NCI-H460 (cell line): ENCODE measurements around the gene OASL. TPM values are rescaled to one million over a fixed set of nuclear protein-coding genes. Genes with fewer than 3 reads are reported as not detected.
"Not testable (repeated sequence)": the region's sequence is repeated elsewhere in the genome, so short reads cannot be mapped to it uniquely, and the experiment has no call there.

Source experiments
- DNase-seq: peaks from one replicate; pipeline ENCODE4 v3.0.0-alpha.2; 2016; ENCODE audit warnings: low read depth; ENCODE audit errors: extremely low read depth
- polyA plus RNA-seq: library from polyadenylated mRNA; depleted of rRNA; stranded (reverse); fragments of >200 nt; gene quantifications from 2 replicates; pipeline ENCODE4 v1.2.3, GENCODE V29; 2014; cell fraction: nucleus; rRNA removed
- total RNA-seq: library from RNA; depleted of rRNA; stranded (reverse); fragments of >200 nt; shearing (Covaris generic); gene quantifications from 2 replicates; pipeline ENCODE4 v1.2.3, GENCODE V29; 2014; rRNA removed

OASL gene
- total RNA-seq: 0.17 TPM in 1 of 2 replicates, not detected in the other
- not detected in 2 replicates for polyA plus RNA-seq

- no peak for DNase-seq
These were observed at the start of gene OASL for GRCh38 chr12:121038861-121039668. TSS of gene OASL (minus strand) at chr12:121039246. CDS start at chr12:121038971, 275 bp downstream.

- no peak for DNase-seq
These were observed 49.1 kb upstream of the OASL start for GRCh38 chr12:121088195-121088585.

- no peak for DNase-seq
These were observed 48.6 kb upstream of the OASL start for GRCh38 chr12:121087467-121088194.

GRCh38 chr12:121086781-121087295 is 47.8 kb upstream of the OASL start:
- no peak for DNase-seq

GRCh38 chr12:121085506-121086353 is 46.7 kb upstream of the OASL start:
- no peak for DNase-seq

- DNase-seq: no peak
These were observed 46.0 kb upstream of the OASL start for GRCh38 chr12:121085069-121085468.

- no peak for DNase-seq
These were observed 45.2 kb upstream of the OASL start for GRCh38 chr12:121084229-121084628.

GRCh38 chr12:121080909-121081308 is 41.9 kb upstream of the OASL start:
- no peak for DNase-seq

- no peak for DNase-seq
These were observed 40.8 kb upstream of the OASL start for GRCh38 chr12:121079736-121080272.

GRCh38 chr12:121077440-121077839 is 38.4 kb upstream of the OASL start:
- not testable (repeated sequence) for DNase-seq

GRCh38 chr12:121075911-121076310 is 36.9 kb upstream of the OASL start:
- DNase-seq: not testable (repeated sequence)

- DNase-seq: no peak
These were observed 33.1 kb upstream of the OASL start for GRCh38 chr12:121072147-121072546.

- DNase-seq: no peak
These were observed 30.2 kb upstream of the OASL start for GRCh38 chr12:121069206-121069605.

GRCh38 chr12:121065345-121065744 is 26.3 kb upstream of the OASL start:
- DNase-seq: no peak

GRCh38 chr12:121064586-121064985 is 25.5 kb upstream of the OASL start:
- not testable (repeated sequence) for DNase-seq

- DNase-seq: no peak
These were observed 25.1 kb upstream of the OASL start for GRCh38 chr12:121064116-121064515.

- no peak for DNase-seq
These were observed 23.5 kb upstream of the OASL start for GRCh38 chr12:121062391-121063045.

GRCh38 chr12:121061831-121062230 is 22.8 kb upstream of the OASL start:
- DNase-seq: no peak

GRCh38 chr12:121060149-121061001 is 21.3 kb upstream of the OASL start:
- peak; percentile 61 for DNase-seq
